HG02852 (cell line): ENCODE results near the gene INAFM2.

Experiments used
- ATAC-seq: cut with Tn5 transposase; IDR thresholded peaks from one replicate; pipeline ENCODE4 v1.9.1; 2021; ENCODE audit warnings: mild to moderate bottlenecking, moderate library complexity; ENCODE audit not compliant: unreplicated experiment

Gene INAFM2

GRCh38 chr15:40340740-40341400, 17.4 kb downstream of the INAFM2 start, which contains the start of gene CCDC9B:
CCDC9B (minus strand) TSS chr15:40340939; CDS start chr15:40340819, 120 bp downstream.
- ATAC-seq, result no peak

GRCh38 chr15:40342416-40343320, 19.2 kb downstream of the INAFM2 start:
- ATAC-seq, result no peak

- ATAC-seq, result no peak
These were observed 20.0 kb downstream of the INAFM2 start for GRCh38 chr15:40343512-40343911.

- no peak for ATAC-seq
These were observed 20.7 kb downstream of the INAFM2 start for GRCh38 chr15:40344217-40344616.

GRCh38 chr15:40344631-40345120, 21.2 kb downstream of the INAFM2 start:
- peak; percentile 51 for ATAC-seq

- no peak for ATAC-seq
These were observed 21.9 kb downstream of the INAFM2 start for GRCh38 chr15:40345225-40345866.

- no peak for ATAC-seq
These were observed 22.5 kb downstream of the INAFM2 start for GRCh38 chr15:40345867-40346578.

GRCh38 chr15:40346579-40347558, 23.4 kb downstream of the INAFM2 start:
- ATAC-seq, result no peak

GRCh38 chr15:40347559-40348473, 24.3 kb downstream of the INAFM2 start:
- ATAC-seq, result no peak

GRCh38 chr15:40348474-40348870, 25.0 kb downstream of the INAFM2 start:
- no peak for ATAC-seq

GRCh38 chr15:40349163-40349562, 25.7 kb downstream of the INAFM2 start:
- no peak for ATAC-seq

- ATAC-seq, result no peak
These were observed 28.9 kb downstream of the INAFM2 start for GRCh38 chr15:40352281-40352901.

GRCh38 chr15:40353697-40354096, 30.2 kb downstream of the INAFM2 start:
- ATAC-seq, result no peak

- no peak for ATAC-seq
These were observed 31.1 kb downstream of the INAFM2 start for GRCh38 chr15:40354408-40355171.

- no peak for ATAC-seq
These were observed 32.6 kb downstream of the INAFM2 start for GRCh38 chr15:40355976-40356585.

GRCh38 chr15:40357246-40357645, 33.8 kb downstream of the INAFM2 start:
- no peak for ATAC-seq
